Common myeloid progenitor, CD34-positive (primary cell): ENCODE data around the gene CASZ1.
A peak's percentile ranks its signal among the peaks of the same experiment; 100 is the strongest.

Source experiments
- CTCF ChIA-PET: fragments of 350-600 bp; sonication (Branson Sonifier 250); formaldehyde crosslinking; loops from one replicate; lab custom pipeline; 2021; ENCODE audit warnings: antibody characterized with exemption; lab: Charles Lee
- POLR2A ChIA-PET: fragments of 350-600 bp; sonication (Branson Sonifier 250); formaldehyde crosslinking; loops from one replicate; lab custom pipeline; 2021; ENCODE audit warnings: antibody characterized with exemption; lab: Charles Lee
- DNase-seq, 3 donors: peaks; one replicate each; pipeline versions ENCODE4 v3.0.0 to v3.0.0-alpha.2; 2013
- H3K27ac ChIP-seq, 2 experiments: 1 replicate in 1 of 2; 2 replicates in 1 of 2; pipeline ENCODE4 v1.7.0; 2013; ENCODE audit warnings: inconsistent platforms in 2 of 2, low read length in 2 of 2, mild to moderate bottlenecking in 2 of 2, low read depth in 1 of 2, moderate library complexity in 1 of 2; ENCODE audit not compliant: severe bottlenecking in 2 of 2, insufficient read depth in 1 of 2, poor library complexity in 1 of 2
- H3K27me3 ChIP-seq, 5 experiments: replicated peaks in 2 of 5; 1 replicate in 3 of 5; 2 replicates in 2 of 5; pipeline versions ENCODE4 v1.6.1 to v1.7.0; 2013; ENCODE audit warnings: low read length in 4 of 5, mild to moderate bottlenecking in 2 of 5, moderate library complexity in 2 of 5, inconsistent platforms in 1 of 5; ENCODE audit not compliant: insufficient read depth in 5 of 5, control insufficient read depth in 4 of 5
- H3K36me3 ChIP-seq, 4 experiments: 1 replicate in 2 of 4; 2 replicates in 2 of 4; pipeline versions ENCODE4 v1.6.1 to v1.7.0; 2013; ENCODE audit warnings: low read length in 3 of 4, control low read depth in 1 of 4, mild to moderate bottlenecking in 1 of 4; ENCODE audit not compliant: control insufficient read depth in 4 of 4, insufficient read depth in 4 of 4
- H3K4me1 ChIP-seq, 4 experiments: 1 replicate in 3 of 4; 2 replicates in 1 of 4; pipeline versions ENCODE4 v1.6.1 to v1.7.1; 2013; ENCODE audit warnings: low read length in 3 of 4, mild to moderate bottlenecking in 3 of 4, control low read depth in 1 of 4, inconsistent platforms in 1 of 4, moderate library complexity in 1 of 4; ENCODE audit not compliant: control insufficient read depth in 4 of 4, insufficient read depth in 4 of 4; ENCODE audit errors: control extremely low read depth in 1 of 4
- H3K4me3 ChIP-seq, 7 experiments: 1 replicate in 4 of 7; 2 replicates in 3 of 7; pipeline versions ENCODE4 v1.5.1 to v1.7.0; 2013; ENCODE audit warnings: mild to moderate bottlenecking in 7 of 7, low read length in 6 of 7, moderate library complexity in 6 of 7, inconsistent platforms in 2 of 7, low read depth in 2 of 7, control low read depth in 1 of 7; ENCODE audit not compliant: insufficient read depth in 4 of 7, control insufficient read depth in 1 of 7; ENCODE audit errors: extremely low read depth in 1 of 7
- H3K9me3 ChIP-seq, 5 experiments: 1 replicate in 4 of 5; 2 replicates in 1 of 5; pipeline versions ENCODE4 v1.6.1 to v1.7.1; 2013; ENCODE audit warnings: low read length in 4 of 5, mild to moderate bottlenecking in 2 of 5, inconsistent platforms in 1 of 5, low read depth in 1 of 5, moderate library complexity in 1 of 5; ENCODE audit not compliant: control insufficient read depth in 4 of 5, insufficient read depth in 2 of 5; ENCODE audit errors: control extremely low read depth in 1 of 5
- WGBS: methylation state at CpG from one replicate; pipeline ENCODE4 v1.1.5; 2013; ENCODE audit not compliant: insufficient coverage; 5-methylcytosine and 5-hydroxymethylcytosine counted together

The CASZ1 gene

DNA sequence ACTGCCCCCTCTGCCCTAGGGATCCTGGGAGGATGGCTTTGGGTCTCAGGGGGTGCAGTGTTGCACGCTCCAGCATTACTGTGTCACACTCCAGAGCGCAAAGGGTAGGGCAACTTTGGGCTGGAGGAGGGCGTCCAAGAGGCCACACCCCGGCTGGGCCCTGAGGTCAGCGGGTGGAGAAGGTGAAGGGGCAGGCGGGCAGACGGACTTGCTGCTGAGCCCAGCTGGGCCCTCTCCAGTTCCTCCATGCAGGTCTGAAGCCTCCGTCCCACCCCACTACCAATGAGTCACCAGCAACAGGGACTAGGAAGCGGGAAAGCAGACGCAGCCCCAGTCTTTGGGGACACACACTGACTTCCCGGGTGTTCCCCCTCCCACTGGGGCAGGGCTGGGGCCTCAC, 116.0 kb downstream of the CASZ1 start:
- POLR2A ChIA-PET: no interaction called here
- Histone ChIP-seq H3K9me3 (no peaks in the 10 kb centered on the region), H3K27ac (no peak overlapping the region), H3K4me1 (peaks cover 0 to 3% (median 0%) of the 10 kb centered on the region in 4 experiments), H3K27me3 (no peaks in the 10 kb centered on the region), H3K36me3 (no peaks in the 10 kb centered on the region), H3K4me3 (no peak overlapping the region)
- CTCF ChIA-PET: interaction anchor here (3.6 kb wide), 1 partner anchor 9 kb away, joined by 10 read pairs; no protein-coding TSS in a partner anchor
- no peak for DNase-seq
- 97% methylated on average over 11 of the region's 11 CpGs for WGBS

DNA sequence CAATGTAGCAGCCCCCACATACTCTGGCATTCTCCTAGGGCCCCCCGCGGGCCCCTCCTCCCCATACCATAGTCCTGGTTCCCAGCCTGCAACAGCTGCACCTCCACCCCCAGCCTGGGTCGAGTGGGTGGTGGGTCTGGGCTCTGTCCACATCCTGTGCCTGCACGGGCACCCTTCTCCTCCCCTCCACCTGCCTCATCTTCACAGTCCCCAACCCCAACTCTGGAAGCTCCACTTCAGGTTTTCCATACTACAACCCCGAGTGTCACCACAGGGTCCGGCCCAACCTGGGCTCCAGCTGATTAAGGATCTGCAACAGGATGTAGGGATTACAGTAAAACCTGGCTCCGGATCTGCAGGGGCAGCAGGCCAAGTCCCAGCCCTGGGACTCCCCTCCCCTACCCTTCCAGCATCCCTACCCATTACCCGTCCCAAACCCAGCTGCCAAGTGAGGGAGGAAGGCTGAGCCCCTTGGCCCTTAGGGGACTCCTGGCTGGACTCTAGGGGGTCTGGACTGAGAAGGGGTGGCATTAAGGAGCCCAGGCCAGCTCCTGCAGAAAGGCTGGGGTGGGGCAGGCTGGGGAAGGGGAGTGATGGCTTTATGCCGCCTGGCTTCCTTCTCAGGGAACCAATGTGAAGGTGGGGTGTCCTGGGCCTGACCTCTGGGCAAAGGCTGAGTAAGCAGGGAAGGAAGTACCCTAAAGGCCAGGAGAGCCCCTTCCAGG, 116.8 kb downstream of the CASZ1 start:
- Histone ChIP-seq H3K36me3 (no peaks in the 10 kb centered on the region), H3K4me1 (peaks cover 0 to 3% (median 0%) of the 10 kb centered on the region in 4 experiments), H3K27me3 (no peaks in the 10 kb centered on the region), H3K9me3 (no peaks in the 10 kb centered on the region), H3K4me3 (no peak overlapping the region), H3K27ac (no peak overlapping the region)
- DNase-seq: peak; percentile 37 to 74 (median 72)
- ChIA-PET POLR2A (interaction anchor here (0.6 kb wide), 1 partner anchor 242 kb away, joined by 6 read pairs; no protein-coding TSS in a partner anchor), CTCF (interaction anchor here (0.8 to 3.6 kb wide), 3 partner anchors 10 to 15 kb away, joined by 3 to 10 read pairs (median 4); no protein-coding TSS in a partner anchor)
- WGBS: 49% methylated on average over 2 of the region's 9 CpGs

DNA sequence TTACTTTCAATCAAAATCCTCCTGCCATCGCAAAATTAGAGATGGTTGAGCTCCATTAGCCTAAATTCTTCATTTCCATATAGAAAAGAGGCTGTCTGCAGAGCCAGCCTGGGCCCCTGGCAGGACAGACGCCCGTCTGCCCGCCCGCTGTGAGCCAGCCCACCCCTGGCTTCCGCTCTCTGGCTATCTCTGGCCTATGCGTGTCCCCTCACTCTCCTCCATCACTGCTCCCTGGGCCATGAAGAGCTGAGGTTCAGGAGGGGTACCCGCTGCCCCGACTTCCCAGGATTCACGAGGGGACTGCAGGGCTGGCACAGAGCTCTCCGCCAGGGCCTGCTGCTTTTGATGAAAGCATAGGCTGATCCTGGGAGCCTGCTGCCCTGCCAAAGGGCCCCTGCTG, 117.6 kb downstream of the CASZ1 start:
- H3K4me3 ChIP-seq: no peak overlapping the region
- no peak overlapping the region for H3K27ac ChIP-seq
- ChIA-PET CTCF (interaction anchor here (0.7 to 3.6 kb wide), 3 partner anchors 11 to 186 kb away, joined by 3 to 10 read pairs (median 5); no protein-coding TSS in a partner anchor), POLR2A (no interaction called here)
- 97% methylated on average over 9 of the region's 11 CpGs for WGBS
- no peaks in the 10 kb centered on the region for H3K27me3 ChIP-seq
- H3K9me3 ChIP-seq: no peaks in the 10 kb centered on the region
- peaks cover 0 to 3% (median 0%) of the 10 kb centered on the region in 4 experiments for H3K4me1 ChIP-seq
- no peak for DNase-seq
- no peaks in the 10 kb centered on the region for H3K36me3 ChIP-seq

DNA sequence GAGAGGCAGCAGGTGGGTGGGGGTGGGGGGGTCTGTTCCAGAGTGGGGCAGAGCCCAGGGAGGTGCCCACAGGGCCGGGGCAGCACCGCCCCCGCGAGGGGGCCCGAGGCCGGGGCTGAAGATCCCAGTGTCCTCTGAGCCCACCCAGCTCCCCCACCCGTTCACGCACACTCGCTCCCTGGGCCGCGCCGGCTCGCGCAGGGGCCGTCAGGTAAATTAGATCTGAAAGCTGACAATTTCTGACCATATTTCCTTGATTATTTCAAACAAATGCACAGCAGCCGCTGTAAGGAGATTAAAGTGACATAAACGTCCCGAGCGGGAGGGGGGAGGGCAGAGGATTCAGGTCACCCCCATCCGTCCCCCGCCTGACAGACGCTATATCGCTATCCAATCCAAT, 118.0 kb downstream of the CASZ1 start:
- CTCF ChIA-PET: interaction anchor here (0.7 to 3.6 kb wide), 3 partner anchors 11 to 186 kb away, joined by 3 to 10 read pairs (median 5); no protein-coding TSS in a partner anchor
- WGBS: 88% methylated on average over 12 of the region's 23 CpGs
- POLR2A ChIA-PET: no interaction called here
- Histone ChIP-seq H3K27me3 (no peaks in the 10 kb centered on the region), H3K9me3 (no peaks in the 10 kb centered on the region), H3K4me3 (no peak overlapping the region), H3K4me1 (peaks cover 0 to 3% (median 0%) of the 10 kb centered on the region in 4 experiments), H3K36me3 (no peaks in the 10 kb centered on the region), H3K27ac (no peak overlapping the region)
- DNase-seq: no peak

DNA sequence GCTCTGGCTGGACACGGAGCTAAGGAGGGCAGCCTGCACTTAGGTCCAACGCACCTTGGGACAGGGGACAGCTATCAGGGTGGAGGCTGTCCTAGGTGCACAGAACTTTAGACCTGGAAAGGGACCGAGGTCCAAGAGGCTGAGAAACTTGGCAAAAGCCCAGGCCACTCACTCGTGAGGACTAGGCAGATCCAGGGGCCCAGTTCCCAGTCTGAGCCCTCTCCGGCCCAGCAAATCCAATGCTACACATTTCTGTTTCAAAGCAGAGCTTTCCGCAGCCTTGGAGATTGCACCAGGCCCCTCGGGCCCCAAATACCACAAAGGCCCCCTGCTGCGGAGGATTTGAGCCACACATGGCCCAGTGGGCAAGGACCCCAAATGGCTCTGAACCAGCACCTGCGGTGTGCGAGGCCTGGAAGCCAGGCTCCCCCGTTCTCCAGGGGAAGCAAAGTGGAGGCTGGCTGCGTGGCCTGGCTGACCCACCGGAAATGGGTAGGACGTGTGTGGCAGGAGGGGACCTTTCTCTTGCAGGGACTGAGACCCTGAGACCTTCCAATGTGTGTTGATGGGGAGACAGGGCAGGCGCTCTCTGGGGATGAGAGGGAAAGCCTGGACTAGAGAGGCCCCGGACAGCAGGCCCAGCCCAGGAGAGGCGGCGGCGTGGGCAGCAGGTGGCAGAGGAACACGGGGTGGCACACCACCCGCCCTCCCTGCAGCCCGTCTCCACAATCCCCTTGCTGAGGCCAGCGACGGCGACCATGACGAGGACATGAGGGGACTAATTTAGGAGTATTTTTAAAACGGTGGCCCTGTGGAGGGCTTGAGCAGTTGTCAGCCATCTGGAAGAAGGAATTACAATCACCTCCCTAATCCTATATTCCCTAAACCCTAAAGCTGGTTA, 118.7 kb downstream of the CASZ1 start:
- Histone ChIP-seq H3K27me3 (no peaks in the 10 kb centered on the region), H3K4me1 (peaks cover 0 to 3% (median 0%) of the 10 kb centered on the region in 4 experiments), H3K36me3 (no peaks in the 10 kb centered on the region), H3K4me3 (no peak overlapping the region), H3K27ac (no peak overlapping the region), H3K9me3 (no peaks in the 10 kb centered on the region)
- POLR2A ChIA-PET: interaction anchor here (0.5 kb wide), 1 partner anchor 153 kb away, joined by 3 read pairs; no protein-coding TSS in a partner anchor
- DNase-seq: no peak
- 94% methylated on average over 26 of the region's 27 CpGs for WGBS
- CTCF ChIA-PET: interaction anchor here (1.7 to 3.6 kb wide), 2 partner anchors 12 to 170 kb away, joined by 5 to 10 read pairs; no protein-coding TSS in a partner anchor

DNA sequence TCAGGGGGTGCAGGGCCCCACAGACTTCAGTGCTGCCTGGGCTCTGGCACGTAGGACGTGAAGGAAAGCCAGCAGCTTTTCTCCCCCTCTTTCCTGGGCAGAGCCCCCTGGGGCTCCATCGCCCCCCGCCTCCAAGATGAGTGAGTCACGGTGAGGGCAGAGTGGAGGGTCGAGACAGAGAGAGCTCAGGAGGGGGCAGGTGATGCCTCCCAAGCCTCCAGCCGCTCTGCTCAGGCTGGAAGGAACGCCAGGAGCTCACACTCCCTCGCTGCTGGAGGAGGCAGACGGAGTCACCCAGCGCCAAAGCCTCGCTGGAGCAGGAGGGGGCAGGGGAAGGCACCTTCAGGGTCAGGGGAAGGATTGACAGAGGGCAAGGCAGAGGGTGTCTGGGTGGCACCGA, 119.5 kb downstream of the CASZ1 start:
- 97% methylated on average over 10 of the region's 13 CpGs for WGBS

More for the DNA sequence above, 119.5 kb downstream of the CASZ1 start:
- ChIA-PET CTCF (interaction anchor here (1.7 to 3.6 kb wide), 2 partner anchors 13 to 169 kb away, joined by 5 to 10 read pairs; no protein-coding TSS in a partner anchor), POLR2A (interaction anchor here (0.5 kb wide), 1 partner anchor 153 kb away, joined by 3 read pairs; no protein-coding TSS in a partner anchor)
- Histone ChIP-seq H3K9me3 (no peaks in the 10 kb centered on the region), H3K36me3 (no peaks in the 10 kb centered on the region), H3K4me3 (no peak overlapping the region), H3K4me1 (peaks cover 0 to 3% (median 0%) of the 10 kb centered on the region in 4 experiments), H3K27me3 (no peaks in the 10 kb centered on the region), H3K27ac (no peak overlapping the region)
- DNase-seq: no peak
